Uterus (tissue), 4 donors: Measurements from ENCODE around the gene HPS1. TPM values are rescaled to one million over a fixed set of nuclear protein-coding genes. Genes with fewer than 3 reads are reported as not detected.

ENCODE experiments used
- DNase-seq, 2 donors: peaks; one replicate each; pipeline ENCODE4 v3.0.0-alpha.2; 2019 to 2020
- H3K27ac ChIP-seq, 2 donors: fragments of 200-600 bp; sonication (generic); 1 replicate in 1 of 2; 2 replicates in 1 of 2; pipeline ENCODE4 v1.5.1; 2016 to 2018
- H3K27me3 ChIP-seq, 2 donors: fragments of 200-600 bp; sonication (generic); one replicate each; pipeline ENCODE4 v1.5.1; 2018 to 2019; ENCODE audit warnings: control low read depth in 1 of 2
- H3K36me3 ChIP-seq, 2 donors: fragments of 200-600 bp; sonication (generic); one replicate each; pipeline ENCODE4 v1.5.1; 2019; ENCODE audit warnings: control low read depth in 1 of 2
- H3K4me1 ChIP-seq, 2 donors: fragments of 200-600 bp; sonication (generic); one replicate each; pipeline ENCODE4 v1.5.1; 2018 to 2019; ENCODE audit warnings: control low read depth in 1 of 2
- H3K4me3 ChIP-seq, 2 donors: fragments of 200-600 bp; sonication (generic); 1 replicate in 1 of 2; 2 replicates in 1 of 2; pipeline ENCODE4 v1.5.1; 2018 to 2019; ENCODE audit warnings: mild to moderate bottlenecking in 1 of 2
- H3K9me3 ChIP-seq, 2 donors: fragments of 200-600 bp; sonication (generic); one replicate each; pipeline ENCODE4 v1.5.1; 2019; ENCODE audit warnings: control low read depth in 1 of 2
- CTCF ChIP-seq, 4 experiments: fragments of 200-600 bp in 2 of 4; fragments of 450-650 bp in 2 of 4; sonication (generic) in 2 of 4; IDR thresholded peaks; one replicate each; pipeline ENCODE4 v1.5.1; 2016 to 2019; ENCODE audit warnings: antibody characterized with exemption in 4 of 4, mild to moderate bottlenecking in 2 of 4, moderate library complexity in 1 of 4
- POLR2A ChIP-seq, 2 donors: fragments of 450-650 bp; IDR thresholded peaks; one replicate each; pipeline ENCODE4 v1.6.1; 2016; ENCODE audit warnings: antibody characterized with exemption in 2 of 2, mild to moderate bottlenecking in 1 of 2, moderate library complexity in 1 of 2
- intact Hi-C: fragments of 100-400 bp; cut with DNase I; formaldehyde crosslinking; loops from one replicate; pipeline ENCODE4 v1.15.1; 2023; ENCODE audit warnings: low total_unique reads
- total RNA-seq, 4 donors: library from RNA; depleted of rRNA in 3 of 4; stranded (reverse); fragments of >200 nt in 3 of 4; gene quantifications; one replicate each; pipeline versions ENCODE4 v1.1.0 to v1.2.4, GENCODE V29; 2014 to 2023
- donor health status: DM: yes; HTN: yes; CAD: no.

The HPS1 gene
- total RNA-seq, 4 donors from 2014 or later, result 16.1 to 60.1 (median 38.8) TPM

GRCh38 chr10:98433371-98433770 lies 13.4 kb downstream of the HPS1 start:
- intact Hi-C loops, result no loop called here
- Histone ChIP-seq H3K27ac (no peak overlapping the region), H3K36me3 (no peaks in the 10 kb centered on the region), H3K4me3 (no peak overlapping the region), H3K9me3 (no peaks in the 10 kb centered on the region), H3K4me1 (no peaks in the 10 kb centered on the region), H3K27me3 (no peaks in the 10 kb centered on the region)
- DNase-seq, result no peak
- TF ChIP-seq CTCF (IDR thresholded peaks at IDR 0.05) (no peak), POLR2A (IDR thresholded peaks at IDR 0.05) (no peak)

GRCh38 chr10:98432330-98432729 lies 14.4 kb downstream of the HPS1 start:
- H3K36me3 ChIP-seq, result no peaks in the 10 kb centered on the region
- no peak for DNase-seq
- intact Hi-C loops, result no loop called here

GRCh38 chr10:98431016-98431415 lies 15.7 kb downstream of the HPS1 start:
- intact Hi-C loops, result no loop called here
- H3K27ac ChIP-seq, result no peak overlapping the region
- no peaks in the 10 kb centered on the region for H3K27me3 ChIP-seq
- no peaks in the 10 kb centered on the region for H3K4me1 ChIP-seq
- no peak overlapping the region for H3K4me3 ChIP-seq
- DNase-seq, result no peak
- H3K9me3 ChIP-seq, result no peaks in the 10 kb centered on the region
- H3K36me3 ChIP-seq, result no peaks in the 10 kb centered on the region
- TF ChIP-seq CTCF (IDR thresholded peaks at IDR 0.05) (no peak), POLR2A (IDR thresholded peaks at IDR 0.05) (no peak)

More at GRCh38 chr10:98432330-98432729, 14.4 kb downstream of the HPS1 start:
- Histone ChIP-seq H3K27ac (no peak overlapping the region), H3K4me3 (no peak overlapping the region), H3K9me3 (no peaks in the 10 kb centered on the region), H3K4me1 (no peaks in the 10 kb centered on the region), H3K27me3 (no peaks in the 10 kb centered on the region)
- TF ChIP-seq POLR2A (IDR thresholded peaks at IDR 0.05) (no peak), CTCF (IDR thresholded peaks at IDR 0.05) (no peak)

- intact Hi-C loops, result no loop called here
Measured at GRCh38 chr10:98430427-98430826, 16.3 kb downstream of the HPS1 start.

More at GRCh38 chr10:98430427-98430826, 16.3 kb downstream of the HPS1 start:
- Histone ChIP-seq H3K9me3 (no peaks in the 10 kb centered on the region), H3K27ac (no peak overlapping the region), H3K4me1 (no peaks in the 10 kb centered on the region), H3K27me3 (no peaks in the 10 kb centered on the region), H3K36me3 (no peaks in the 10 kb centered on the region), H3K4me3 (no peak overlapping the region)
- no peak for DNase-seq
- TF ChIP-seq CTCF (IDR thresholded peaks at IDR 0.05) (no peak), POLR2A (IDR thresholded peaks at IDR 0.05) (no peak)
